Measurements from ENCODE around the gene RTN3.
"Not testable (repeated sequence)": the region's sequence is repeated elsewhere in the genome, so short reads cannot be mapped to it uniquely, and the experiment has no call there.

RTN3 gene

GRCh38 chr11:63673579-63673978 lies 7.7 kb upstream of the RTN3 start:
- DNase-seq (ENCODE audit: extremely low spot score, insufficient read length, low read depth) (no peak), FAIRE-seq (no peak)

GRCh38 chr11:63680834-63681320 lies 423 bp upstream of the RTN3 start:
- no peak for FAIRE-seq

GRCh38 chr11:63682066-63683021 lies 1.0 kb downstream of the RTN3 start:
- DNase-seq (ENCODE audit: extremely low spot score, insufficient read length, low read depth) (no peak), FAIRE-seq (no peak)

More at GRCh38 chr11:63680834-63681320, 423 bp upstream of the RTN3 start:
- DNase-seq (ENCODE audit: extremely low spot score, insufficient read length, low read depth): no peak

GRCh38 chr11:63683133-63683991 lies 2.1 kb downstream of the RTN3 start:
- no peak for FAIRE-seq
- no peak for DNase-seq (ENCODE audit: extremely low spot score, insufficient read length, low read depth)

- not testable (repeated sequence) for DNase-seq (ENCODE audit: extremely low spot score, insufficient read length, low read depth); FAIRE-seq
Observed at GRCh38 chr11:63685158-63685721, 3.9 kb downstream of the RTN3 start.

GRCh38 chr11:63686926-63687325 lies 5.6 kb downstream of the RTN3 start:
- FAIRE-seq: no peak
- no peak for DNase-seq (ENCODE audit: extremely low spot score, insufficient read length, low read depth)

- DNase-seq (ENCODE audit: extremely low spot score, insufficient read length, low read depth) (no peak), FAIRE-seq (no peak)
Observed at GRCh38 chr11:63687845-63688244, 6.5 kb downstream of the RTN3 start.

GRCh38 chr11:63694596-63694995 lies 13.3 kb downstream of the RTN3 start:
- DNase-seq (ENCODE audit: extremely low spot score, insufficient read length, low read depth) (no peak), FAIRE-seq (no peak)

- DNase-seq (ENCODE audit: extremely low spot score, insufficient read length, low read depth): no peak
- FAIRE-seq: no peak
Observed at GRCh38 chr11:63698976-63699733, 17.9 kb downstream of the RTN3 start.

GRCh38 chr11:63699896-63700295 lies 18.6 kb downstream of the RTN3 start:
- DNase-seq (ENCODE audit: extremely low spot score, insufficient read length, low read depth): no peak
- no peak for FAIRE-seq

GRCh38 chr11:63705526-63705925 lies 24.2 kb downstream of the RTN3 start:
- no peak for FAIRE-seq
- DNase-seq (ENCODE audit: extremely low spot score, insufficient read length, low read depth): no peak

GRCh38 chr11:63708764-63709163 lies 27.5 kb downstream of the RTN3 start:
- DNase-seq (ENCODE audit: extremely low spot score, insufficient read length, low read depth) (no peak), FAIRE-seq (no peak)

- no peak for FAIRE-seq
Observed at GRCh38 chr11:63709336-63709884, 28.1 kb downstream of the RTN3 start.

GRCh38 chr11:63710476-63711217 lies 29.3 kb downstream of the RTN3 start:
- DNase-seq (ENCODE audit: extremely low spot score, insufficient read length, low read depth): no peak
- FAIRE-seq: no peak

More at GRCh38 chr11:63709336-63709884, 28.1 kb downstream of the RTN3 start:
- no peak for DNase-seq (ENCODE audit: extremely low spot score, insufficient read length, low read depth)

- FAIRE-seq (no peak), DNase-seq (ENCODE audit: extremely low spot score, insufficient read length, low read depth) (no peak)
Observed at GRCh38 chr11:63711838-63712237, 30.5 kb downstream of the RTN3 start.

GRCh38 chr11:63713766-63714165 lies 32.5 kb downstream of the RTN3 start:
- DNase-seq (ENCODE audit: extremely low spot score, insufficient read length, low read depth): no peak
- FAIRE-seq: no peak

- DNase-seq (ENCODE audit: extremely low spot score, insufficient read length, low read depth) (no peak), FAIRE-seq (no peak)
Observed at GRCh38 chr11:63716046-63716445, 34.7 kb downstream of the RTN3 start.

GRCh38 chr11:63719001-63719400 lies 37.7 kb downstream of the RTN3 start:
- FAIRE-seq (no peak), DNase-seq (ENCODE audit: extremely low spot score, insufficient read length, low read depth) (no peak)

- FAIRE-seq: no peak
- DNase-seq (ENCODE audit: extremely low spot score, insufficient read length, low read depth): no peak
Observed at GRCh38 chr11:63719987-63720386, 38.7 kb downstream of the RTN3 start.

Data from GM18507 (cell line).